ENCODE data around the gene GRIK1.
"Not testable (repeated sequence)": the region's sequence is repeated elsewhere in the genome, so short reads cannot be mapped to it uniquely, and the experiment has no call there.

Gene GRIK1

GRCh38 chr21:29939924-29940275, at the start of gene GRIK1:
GRIK1 (minus strand) TSS chr21:29939996.
- DNase-seq (ENCODE audit: low read depth) = no peak

DNA sequence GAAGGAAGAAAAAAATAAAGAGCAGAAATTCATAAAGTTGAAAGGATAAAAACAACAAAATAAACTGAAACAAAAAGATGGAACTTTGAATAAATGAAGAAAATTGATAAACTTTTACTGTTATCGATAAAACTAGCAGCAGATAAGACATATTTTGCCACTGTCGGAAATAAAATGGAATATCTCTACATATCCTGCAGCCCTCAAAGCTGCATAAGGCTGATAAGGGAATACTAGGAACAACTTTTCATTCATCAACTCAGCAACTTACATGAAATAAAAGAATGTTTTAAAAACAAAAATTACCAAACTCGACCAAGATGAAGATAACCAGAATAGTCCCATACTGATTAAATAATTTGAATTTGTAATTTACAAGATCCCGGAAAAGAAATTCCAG, 48.0 kb upstream of the GRIK1 start:
- no peak for DNase-seq (ENCODE audit: low read depth)

GRCh38 chr21:29985866-29986265, 46.1 kb upstream of the GRIK1 start:
- no peak for DNase-seq (ENCODE audit: low read depth)

- no peak for DNase-seq (ENCODE audit: low read depth)
Observed at GRCh38 chr21:29979043-29979442, 39.2 kb upstream of the GRIK1 start.

GRCh38 chr21:29975776-29976175, 36.0 kb upstream of the GRIK1 start:
- DNase-seq (ENCODE audit: low read depth) = no peak

- no peak for DNase-seq (ENCODE audit: low read depth)
Observed at GRCh38 chr21:29973258-29973657, 33.5 kb upstream of the GRIK1 start.

DNA sequence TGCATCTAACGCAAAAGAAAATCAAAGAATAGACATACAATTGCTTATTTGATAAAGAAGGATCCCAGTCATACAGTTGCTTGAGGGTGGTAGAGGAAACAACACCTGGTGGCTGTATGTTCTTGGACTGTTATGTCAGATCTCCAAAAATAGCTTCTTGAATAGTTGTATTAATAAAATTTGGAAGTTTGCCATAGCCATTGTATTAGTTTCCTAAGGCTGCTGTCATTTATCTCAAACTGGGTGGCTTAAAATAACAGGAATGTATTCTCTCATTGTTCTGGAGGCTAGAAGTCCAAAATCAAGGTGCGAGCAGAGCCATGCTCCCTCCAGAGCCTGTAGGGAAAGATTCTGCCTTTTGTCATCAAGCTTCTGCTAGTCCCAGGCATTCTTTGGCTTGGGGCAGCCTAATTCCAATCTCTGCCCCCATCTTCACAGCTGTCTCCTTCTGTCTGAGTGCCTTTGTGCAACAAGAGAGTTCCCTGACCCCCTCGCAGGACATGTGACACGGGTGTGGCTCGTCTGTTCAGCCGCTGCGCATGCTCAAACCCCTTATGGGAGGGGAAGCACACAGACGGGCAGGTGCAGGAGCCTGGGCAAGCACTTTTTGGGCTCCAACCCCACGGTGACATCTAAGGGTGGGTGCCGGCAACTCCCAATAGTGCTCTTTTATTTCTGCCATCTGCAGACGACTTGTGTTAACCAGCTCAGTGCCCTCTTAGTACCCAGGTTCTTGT, 21.7 kb upstream of the GRIK1 start:
- DNase-seq (ENCODE audit: low read depth) = no peak

GRCh38 chr21:29958551-29958950, 18.8 kb upstream of the GRIK1 start:
- DNase-seq (ENCODE audit: low read depth) = no peak

DNA sequence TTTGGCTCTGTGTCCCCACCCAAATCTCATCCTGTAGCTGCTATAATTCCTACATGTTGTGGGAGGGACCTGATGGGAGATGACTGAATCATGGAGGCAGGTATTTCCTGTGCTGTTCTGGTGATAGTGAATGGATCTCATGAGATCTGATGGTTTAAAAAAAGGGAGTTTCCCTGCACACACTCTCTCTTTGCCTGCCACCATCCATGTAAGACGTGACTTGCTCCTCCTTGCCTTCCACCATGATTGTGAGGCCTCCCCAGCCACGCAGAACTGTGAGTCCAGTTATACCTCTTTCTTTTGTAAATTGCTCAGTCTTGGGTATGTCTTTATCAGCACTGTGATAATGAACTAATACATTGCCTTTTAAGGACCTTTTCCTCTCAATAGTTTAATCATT, 18.2 kb upstream of the GRIK1 start:
- not testable (repeated sequence) for DNase-seq (ENCODE audit: low read depth)

GRCh38 chr21:29953690-29954089, 13.9 kb upstream of the GRIK1 start:
- DNase-seq (ENCODE audit: low read depth) = no peak

DNA sequence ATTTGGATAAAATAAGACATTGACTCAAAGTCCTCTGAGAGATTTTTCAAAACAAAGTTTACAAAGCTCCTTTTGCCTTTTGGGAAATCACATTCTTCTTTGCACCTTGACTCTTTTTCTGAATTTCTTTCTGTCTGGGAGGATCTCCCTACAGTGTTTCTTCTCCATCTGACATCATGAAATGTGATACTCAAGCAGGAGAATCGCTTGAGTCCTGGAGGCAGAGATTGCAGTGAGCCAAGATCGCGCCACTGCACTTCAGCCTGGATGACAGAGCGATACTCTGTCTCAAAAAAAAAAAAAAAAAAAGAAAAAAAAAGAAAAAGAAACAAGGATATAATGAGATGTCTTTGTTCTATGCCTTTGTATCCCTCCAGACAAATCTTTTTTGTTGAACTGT, 13.3 kb upstream of the GRIK1 start:
- no peak for DNase-seq (ENCODE audit: low read depth)

- DNase-seq (ENCODE audit: low read depth) = no peak
Observed at GRCh38 chr21:29951911-29952310, 12.1 kb upstream of the GRIK1 start.

GRCh38 chr21:29949991-29950390, 10.2 kb upstream of the GRIK1 start:
- no peak for DNase-seq (ENCODE audit: low read depth)

DNA sequence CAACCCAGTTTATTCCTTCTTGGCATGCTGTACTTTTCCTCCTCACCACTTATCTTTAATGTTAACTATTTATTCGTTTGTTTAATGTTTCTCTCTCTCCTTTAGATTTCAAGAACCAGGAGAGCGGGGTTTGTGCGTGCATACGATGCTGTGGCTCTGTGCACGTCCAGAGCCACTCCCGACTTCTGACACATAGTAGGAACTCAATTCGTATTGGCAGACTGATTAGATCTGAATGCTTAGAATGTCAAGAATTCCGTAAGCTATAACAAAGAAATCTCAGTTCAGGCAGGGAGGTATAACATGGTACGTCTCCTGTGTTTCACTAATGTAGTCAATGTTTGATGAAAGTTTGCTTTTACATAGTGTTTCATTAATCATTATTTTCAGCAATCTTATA, 7.3 kb upstream of the GRIK1 start:
- DNase-seq (ENCODE audit: low read depth) = no peak

DNA sequence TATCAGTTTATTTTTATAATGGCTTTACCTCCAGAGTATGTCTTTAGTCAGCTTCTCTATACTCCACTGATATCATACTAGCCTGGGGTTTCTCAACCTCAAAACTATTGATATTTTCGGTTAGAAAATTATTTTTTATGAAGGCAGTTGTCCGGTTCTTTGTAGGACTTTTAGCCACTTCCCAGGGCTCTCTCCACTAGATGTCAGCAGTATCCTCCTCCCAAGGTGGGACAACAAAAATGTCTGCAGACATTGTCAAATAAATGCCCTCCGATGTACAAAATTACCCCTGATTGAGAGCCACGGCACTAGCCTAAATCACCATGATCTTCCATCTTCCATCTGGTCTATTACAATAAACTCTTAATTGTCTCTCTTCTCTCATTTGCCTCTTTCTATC, 4.1 kb upstream of the GRIK1 start:
- DNase-seq (ENCODE audit: low read depth) = no peak

DNA sequence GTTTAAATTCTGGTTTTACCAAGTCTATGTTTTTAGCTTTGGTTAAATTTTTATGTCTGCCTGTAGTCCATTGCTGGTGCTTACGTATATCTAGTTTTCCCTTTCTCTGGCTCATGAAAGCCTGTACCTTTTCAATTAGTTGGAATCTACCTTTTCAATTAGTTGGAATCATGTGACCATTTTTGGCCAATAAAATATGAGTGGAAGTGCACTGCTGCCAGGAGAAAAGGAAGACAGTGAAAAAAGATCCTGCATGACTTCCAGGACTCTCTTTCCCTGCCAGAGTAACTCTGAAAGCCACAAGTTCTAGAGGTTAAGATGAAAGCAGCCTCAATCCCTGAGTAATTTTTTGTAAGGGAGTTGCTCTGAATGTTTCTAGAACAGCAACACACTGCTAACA, 2.2 kb upstream of the GRIK1 start:
- no peak for DNase-seq (ENCODE audit: low read depth)

DNA sequence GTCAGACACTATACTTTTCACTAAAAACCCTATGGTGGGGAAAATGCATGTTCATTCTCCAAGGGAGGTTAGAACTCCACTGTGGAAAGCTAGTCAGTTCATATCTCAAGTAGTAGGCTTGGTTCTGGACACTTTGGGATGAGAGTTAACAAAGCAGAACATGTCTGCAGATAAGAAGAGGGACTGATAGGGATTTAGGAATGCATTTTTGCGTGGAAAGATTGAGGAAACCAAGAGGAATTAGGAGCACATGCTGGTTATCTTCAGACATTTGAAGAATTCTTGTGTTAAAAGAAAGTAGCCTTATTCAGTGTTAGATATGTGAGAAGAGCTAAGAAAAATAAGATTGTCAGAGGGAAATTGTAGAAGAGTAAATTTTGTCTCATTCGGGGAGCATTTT, 1.2 kb upstream of the GRIK1 start:
- no peak for DNase-seq (ENCODE audit: low read depth)

DNA sequence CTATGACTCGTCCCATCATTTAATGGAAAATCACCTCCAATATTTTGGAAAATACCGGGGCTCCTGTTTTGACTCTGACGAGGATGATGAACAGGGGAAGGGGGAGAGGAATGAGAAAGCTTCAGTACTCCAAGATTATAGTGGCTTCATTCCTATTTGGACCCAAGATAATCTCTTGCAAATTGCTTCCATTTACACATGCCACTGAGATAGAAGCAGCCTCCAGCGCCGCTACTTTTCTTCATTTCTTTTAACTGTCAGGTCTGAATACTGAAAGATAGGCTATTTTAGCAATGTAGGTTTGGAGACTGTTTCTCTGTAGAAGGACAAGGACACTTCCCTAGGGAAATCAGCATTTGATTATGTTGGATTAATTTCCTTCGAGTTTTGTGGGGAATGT, 565 bp upstream of the GRIK1 start:
- DNase-seq (ENCODE audit: low read depth) = no peak

DNA sequence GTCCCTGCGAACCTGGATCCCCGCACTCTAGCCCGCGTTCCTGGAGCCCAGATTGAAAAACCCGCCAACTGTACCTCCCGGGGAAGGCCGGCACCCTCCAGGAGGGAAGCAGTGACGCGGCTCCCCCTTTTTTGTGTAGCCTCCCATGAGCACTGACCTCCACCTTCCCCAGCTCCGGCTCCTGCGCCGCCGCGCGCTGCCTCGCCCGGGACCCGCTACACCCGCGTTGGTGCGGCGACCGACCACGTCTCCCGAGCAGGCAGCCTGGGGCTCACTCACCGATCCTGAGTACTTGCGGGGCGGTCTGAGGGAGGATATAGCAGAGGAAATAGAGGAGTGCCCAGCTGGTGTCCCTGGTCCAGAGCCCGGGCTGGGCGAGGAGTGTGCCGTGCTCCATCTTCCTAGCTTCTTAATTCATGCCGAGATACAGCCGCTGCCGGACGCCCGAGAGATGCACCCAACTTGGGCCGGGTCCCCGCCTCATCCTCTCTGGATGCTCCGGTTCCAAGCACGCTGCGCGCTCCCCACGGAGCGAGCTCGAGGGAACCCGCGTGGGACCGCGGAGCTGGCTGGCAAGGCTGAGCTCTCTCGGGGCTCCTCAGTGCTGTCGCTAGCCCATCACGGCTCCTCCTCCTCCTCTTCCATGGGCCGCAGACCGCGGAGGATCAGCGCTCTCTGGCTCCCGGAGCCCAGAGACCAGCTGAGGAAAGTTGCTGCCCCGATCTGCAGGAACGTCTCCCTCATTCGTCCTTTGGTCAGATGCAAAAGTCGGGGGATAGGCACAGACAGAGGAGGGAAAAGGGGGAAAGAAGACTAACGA, 482 bp downstream of the GRIK1 start:
- DNase-seq (ENCODE audit: low read depth) = no peak

GRCh38 chr21:29938776-29939103, 1.1 kb downstream of the GRIK1 start:
- DNase-seq (ENCODE audit: low read depth) = no peak

GRCh38 chr21:29933088-29933487, 6.7 kb downstream of the GRIK1 start:
- no peak for DNase-seq (ENCODE audit: low read depth)

GRCh38 chr21:29928537-29928936, 11.3 kb downstream of the GRIK1 start:
- no peak for DNase-seq (ENCODE audit: low read depth)

GRCh38 chr21:29920938-29921337, 18.9 kb downstream of the GRIK1 start:
- no peak for DNase-seq (ENCODE audit: low read depth)

DNA sequence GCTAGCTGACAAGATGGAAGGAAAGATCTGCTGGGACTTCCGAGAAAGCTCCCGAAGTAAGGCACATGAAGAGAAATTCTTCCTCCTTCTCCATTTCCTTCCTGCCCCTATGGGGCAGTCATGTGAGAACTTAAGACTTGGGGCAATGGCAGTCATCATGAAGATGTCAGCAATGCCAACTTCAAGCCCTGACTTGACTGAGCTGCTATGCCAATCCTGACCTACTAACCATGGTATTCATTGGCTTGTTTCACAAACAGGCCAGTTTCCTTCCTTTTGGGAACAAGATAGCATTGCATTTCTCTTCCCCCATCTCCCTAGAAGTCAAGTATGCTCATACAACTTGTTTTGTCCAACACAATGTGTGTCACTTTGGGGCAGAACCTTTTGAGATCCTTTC, 25.5 kb downstream of the GRIK1 start:
- no peak for DNase-seq (ENCODE audit: low read depth)

Data from activated T-helper 9 cell treated with anti-CD3 and anti-CD28 coated beads, Interleukin-2, amount 50 U/mL, for 16 hours (primary cell).